NCI-H748 (cell line): ENCODE data around the gene GRIK4.

Source experiments
- DNase-seq: peaks from one replicate; lab custom pipeline; 2025; ENCODE audit not compliant: unreplicated experiment; lab: John Stamatoyannopoulos, UW

Gene GRIK4

GRCh38 chr11:120546312-120547205 lies 35.0 kb downstream of the GRIK4 start:
- DNase-seq: no peak

GRCh38 chr11:120547316-120547715 lies 35.8 kb downstream of the GRIK4 start:
- no peak for DNase-seq

DNA sequence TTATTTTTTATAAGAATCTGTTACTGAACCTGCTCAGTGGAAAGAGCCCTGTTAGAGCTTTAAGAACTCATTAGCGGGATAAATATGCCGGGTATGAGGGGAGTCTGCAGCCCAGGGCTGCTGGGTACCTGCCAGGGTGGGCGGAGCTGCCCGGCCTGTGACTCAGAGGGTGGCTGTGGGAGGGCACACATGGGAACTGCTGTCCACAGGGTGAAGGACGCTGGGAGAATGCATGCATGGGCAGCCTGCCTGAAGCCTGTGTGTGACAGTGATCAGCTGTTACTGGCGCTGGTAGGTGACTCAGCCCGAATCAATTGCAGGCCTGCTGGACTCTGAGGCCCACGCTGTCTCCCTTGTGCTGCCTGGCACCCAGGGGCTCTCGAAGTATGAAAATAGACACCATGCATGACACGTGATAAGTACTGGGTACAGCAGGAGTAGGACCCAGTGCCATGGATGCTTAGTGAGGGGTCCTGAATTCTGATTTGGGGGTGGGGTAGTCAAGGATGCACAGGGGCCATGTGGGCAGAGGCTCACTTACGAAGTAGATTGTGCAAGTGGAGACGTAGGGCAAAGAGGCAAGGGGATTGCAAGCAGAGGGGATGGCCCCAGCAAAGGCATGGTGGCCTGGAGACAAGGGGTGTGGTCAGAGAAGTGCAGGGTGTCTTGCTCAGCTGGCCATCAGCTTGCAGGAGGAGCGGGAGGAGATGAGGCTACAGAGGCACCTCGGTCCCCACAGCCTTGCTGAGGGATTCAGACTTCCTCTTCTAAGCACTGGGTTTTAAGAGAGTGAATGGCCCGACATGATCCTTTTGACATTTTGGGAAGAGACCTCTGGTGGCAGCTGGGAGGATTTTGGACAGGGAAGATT lies 36.5 kb downstream of the GRIK4 start:
- peak; percentile 66 for DNase-seq

- DNase-seq: no peak
Observed at GRCh38 chr11:120548682-120549209, 37.2 kb downstream of the GRIK4 start.

DNA sequence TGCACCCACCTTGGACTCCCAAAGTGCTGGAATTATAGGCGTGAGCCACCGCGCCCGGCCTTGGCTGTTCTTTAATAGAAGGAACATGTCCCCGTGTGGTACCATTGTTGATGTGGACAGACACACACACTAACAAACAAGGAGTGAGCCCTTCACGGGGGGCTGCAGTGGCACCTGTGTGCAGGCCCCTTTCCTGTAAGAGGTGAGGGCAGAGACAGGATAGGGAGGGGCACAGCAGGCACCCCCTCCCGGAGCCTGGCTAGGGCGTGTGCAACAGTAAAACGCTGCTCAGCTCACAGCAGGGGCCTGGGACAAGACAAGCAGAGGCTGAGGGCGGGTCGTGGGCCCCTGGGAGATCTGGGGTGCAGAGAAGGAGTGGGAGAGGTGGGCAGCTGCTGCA lies 37.8 kb downstream of the GRIK4 start:
- no peak for DNase-seq

GRCh38 chr11:120550007-120550406 lies 38.5 kb downstream of the GRIK4 start:
- DNase-seq: no peak

- no peak for DNase-seq
Observed at GRCh38 chr11:120551191-120551590, 39.6 kb downstream of the GRIK4 start.

DNA sequence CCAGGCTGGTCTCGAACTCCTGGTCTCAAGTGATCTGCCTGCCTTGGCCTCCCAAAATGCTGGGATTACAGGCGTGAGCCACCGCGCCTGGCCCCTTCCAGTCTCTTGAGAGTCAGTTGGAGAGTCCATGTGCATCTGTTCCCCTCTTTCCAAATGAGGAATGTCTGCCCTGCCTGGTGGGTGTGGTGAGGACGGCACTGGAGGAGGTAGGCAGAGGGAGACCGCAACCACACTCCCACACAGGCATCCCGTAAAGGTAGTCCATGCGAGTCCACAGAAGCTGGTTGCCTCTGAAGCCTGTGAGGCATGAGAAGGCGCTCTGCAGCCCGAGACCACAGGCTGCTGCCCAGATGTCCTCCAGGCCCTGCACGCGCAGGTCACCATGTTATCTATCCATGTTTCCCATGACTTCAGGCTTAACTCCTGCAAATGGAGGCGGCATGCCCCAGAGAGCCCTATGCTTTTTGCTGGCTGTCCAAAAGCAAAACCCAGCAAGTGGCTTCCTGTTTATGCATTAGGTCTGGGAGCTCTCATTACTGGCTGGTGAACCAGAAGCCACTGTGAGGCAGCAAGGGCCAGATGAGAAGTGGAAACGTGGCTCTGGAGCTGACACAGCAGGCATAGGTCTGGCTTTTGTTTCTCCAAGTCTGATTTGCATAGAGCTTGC lies 43.4 kb downstream of the GRIK4 start:
- DNase-seq: no peak

- no peak for DNase-seq
Observed at GRCh38 chr11:120555433-120555773, 43.9 kb downstream of the GRIK4 start.

- DNase-seq: no peak
Observed at GRCh38 chr11:120556797-120557196, 45.2 kb downstream of the GRIK4 start.

DNA sequence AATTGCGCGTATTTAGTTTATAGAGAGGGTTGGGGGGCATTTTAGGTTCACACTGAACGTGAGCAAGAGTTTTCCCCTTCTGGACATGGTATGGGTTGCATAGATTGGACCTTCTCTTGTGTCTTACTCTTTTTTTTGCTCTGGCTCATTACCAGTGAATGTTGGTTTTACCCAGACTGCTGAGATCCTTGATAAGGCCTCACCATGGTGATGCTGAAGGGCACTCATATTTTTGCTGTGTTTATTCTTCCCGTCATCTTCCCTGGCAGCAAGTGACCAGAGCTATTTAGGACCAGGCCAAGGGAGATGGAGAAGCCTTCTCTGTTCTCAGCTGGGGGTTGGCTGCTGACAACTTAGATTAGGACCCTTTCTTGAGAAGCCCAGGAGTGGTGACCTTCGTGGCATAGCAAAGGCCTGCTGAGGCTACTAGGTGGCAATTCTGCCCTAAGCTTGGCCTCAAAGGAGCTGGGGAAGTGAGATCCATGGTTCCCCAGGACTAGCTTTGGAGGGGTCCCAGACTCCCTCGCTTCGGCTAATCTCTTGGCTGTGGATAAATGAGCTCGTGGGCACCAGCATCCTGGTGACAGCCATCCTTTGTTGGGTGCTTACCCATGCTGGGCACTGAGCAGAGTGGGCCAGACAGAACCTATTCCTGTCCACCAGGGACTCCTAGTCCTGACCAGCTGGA lies 47.3 kb downstream of the GRIK4 start:
- DNase-seq: no peak

- DNase-seq: no peak
Observed at GRCh38 chr11:120561286-120561685, 49.7 kb downstream of the GRIK4 start.

- no peak for DNase-seq
Observed at GRCh38 chr11:120562806-120563425, 51.4 kb downstream of the GRIK4 start.

GRCh38 chr11:120563703-120564572 lies 52.4 kb downstream of the GRIK4 start:
- peak; percentile 84 for DNase-seq

DNA sequence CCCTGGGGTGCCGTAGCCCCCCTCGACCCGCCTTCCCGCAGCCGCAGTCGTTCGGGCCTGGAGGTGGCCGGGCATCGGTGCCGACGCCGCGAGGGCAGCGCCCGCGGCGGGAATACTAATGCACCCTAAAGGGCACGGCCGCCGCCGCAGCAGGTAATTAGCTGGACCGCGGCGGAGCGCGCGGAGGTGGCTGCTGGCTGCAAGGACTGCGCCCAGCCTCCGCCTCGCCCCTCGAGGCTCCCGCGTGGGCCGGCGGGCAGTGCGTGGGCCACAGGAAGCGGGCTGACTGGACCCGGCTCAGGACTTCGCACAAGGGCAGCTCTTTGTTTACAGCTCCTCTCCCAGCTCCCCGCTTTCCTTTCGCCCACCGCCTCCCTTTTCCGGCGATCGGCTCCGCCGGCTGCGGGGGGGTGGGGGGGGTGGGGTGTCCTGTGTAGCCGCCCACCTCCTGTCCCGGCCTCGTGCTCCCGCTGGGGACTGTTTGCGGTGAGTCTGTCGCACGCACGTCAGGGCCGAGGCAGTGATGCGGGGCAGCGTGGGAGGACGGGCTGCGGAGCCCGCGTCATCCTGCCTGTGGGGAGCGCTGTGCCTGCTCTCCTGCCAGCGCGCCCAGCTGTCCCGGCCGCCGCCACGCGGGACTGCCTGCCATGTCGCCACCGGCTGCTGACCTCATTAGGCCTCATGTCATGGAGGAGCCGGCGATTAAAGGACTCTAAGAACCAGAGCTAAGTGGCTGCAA lies 53.2 kb downstream of the GRIK4 start:
- peak; percentile 54 for DNase-seq

DNA sequence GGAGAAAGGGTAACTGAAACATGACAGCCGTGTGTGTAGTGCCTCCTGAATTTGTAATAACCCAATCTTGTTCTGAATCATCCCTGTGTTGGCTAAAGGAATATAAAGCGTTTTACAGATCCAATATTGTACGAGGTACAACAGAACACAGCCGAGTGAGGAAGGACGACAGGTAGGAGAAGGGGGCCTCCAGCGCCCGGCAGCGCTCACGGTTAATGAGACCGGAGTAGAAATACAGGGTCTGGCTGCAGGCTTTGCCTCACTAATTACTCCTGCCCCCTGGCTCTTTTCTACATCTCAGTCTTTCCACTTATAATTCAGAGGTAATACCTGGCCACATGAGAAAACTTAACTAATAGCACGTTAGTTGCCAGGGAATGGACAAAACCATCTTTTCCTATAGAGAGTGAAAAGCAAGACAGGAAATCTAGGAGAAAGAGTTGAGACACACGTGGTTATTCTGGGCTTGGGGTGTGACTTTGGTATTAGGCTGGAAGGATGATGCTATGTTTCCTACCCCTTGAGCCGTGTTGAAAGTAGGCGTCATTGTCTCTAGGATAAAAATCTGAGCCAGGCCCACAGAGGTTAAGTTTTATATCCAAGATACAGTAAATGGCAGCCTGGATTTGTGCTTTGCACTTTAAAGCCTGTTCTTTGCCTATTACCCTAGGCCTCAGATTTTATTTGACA lies 54.1 kb downstream of the GRIK4 start:
- no peak for DNase-seq

DNA sequence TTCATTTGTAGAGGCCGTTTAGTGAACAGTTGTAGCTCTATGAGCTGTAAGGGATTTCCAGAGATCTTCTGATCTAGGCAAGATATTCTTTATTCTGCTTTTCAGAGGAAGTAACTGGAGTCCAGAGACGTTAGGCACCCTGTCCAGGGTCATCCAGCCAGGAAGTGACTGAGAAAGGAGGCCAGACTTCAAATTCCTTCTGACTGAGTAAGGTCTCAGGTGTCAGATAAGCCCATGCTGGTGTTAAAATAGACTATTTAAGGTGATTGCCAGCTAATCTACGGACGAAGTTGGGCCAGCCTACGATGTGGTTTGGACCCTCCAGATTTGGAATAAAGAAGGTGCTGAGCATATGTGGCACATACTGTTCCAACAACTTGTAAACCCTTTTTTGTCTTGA lies 54.6 kb downstream of the GRIK4 start:
- no peak for DNase-seq
